ENCODE results near the gene ZNF511.

DNA sequence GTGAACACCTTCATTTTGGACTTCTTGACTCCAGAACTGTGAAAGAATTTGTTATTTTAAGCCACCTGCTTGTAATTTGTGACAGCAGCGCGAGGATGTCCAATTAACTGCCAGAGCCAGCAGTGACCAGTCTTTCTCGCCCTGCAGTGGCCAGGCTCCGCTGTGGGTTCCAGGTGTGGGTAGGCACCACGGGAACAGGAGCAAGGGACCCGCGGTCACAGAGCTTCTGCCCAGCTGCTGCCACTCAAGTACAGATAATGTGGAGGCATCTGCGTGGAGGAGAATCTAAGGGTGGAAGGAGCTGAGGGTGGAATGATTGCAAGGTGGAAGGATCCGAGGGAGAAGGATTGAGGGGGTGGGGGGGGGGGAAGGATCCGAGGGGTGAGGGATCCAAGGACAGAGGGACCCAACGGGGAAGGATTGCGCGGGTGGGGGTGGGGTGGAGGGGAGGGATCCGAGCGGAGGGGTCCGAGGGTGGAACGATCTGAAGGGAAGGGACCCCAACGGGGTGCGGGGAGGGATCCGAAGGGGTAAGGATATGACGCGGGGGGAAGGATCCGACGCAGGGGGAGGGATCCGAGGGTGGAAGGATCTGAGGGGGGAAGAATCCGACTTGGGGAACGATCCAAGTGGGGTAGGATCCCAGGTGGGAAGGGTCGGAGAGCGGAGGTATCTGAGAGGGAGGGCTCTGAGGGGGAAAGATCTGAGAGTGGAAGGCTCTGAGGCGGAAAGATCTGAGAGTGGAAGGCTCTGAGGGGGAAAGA is 24.4 kb downstream of the ZNF511 start:
- TF ChIP-seq, protein P1, sequence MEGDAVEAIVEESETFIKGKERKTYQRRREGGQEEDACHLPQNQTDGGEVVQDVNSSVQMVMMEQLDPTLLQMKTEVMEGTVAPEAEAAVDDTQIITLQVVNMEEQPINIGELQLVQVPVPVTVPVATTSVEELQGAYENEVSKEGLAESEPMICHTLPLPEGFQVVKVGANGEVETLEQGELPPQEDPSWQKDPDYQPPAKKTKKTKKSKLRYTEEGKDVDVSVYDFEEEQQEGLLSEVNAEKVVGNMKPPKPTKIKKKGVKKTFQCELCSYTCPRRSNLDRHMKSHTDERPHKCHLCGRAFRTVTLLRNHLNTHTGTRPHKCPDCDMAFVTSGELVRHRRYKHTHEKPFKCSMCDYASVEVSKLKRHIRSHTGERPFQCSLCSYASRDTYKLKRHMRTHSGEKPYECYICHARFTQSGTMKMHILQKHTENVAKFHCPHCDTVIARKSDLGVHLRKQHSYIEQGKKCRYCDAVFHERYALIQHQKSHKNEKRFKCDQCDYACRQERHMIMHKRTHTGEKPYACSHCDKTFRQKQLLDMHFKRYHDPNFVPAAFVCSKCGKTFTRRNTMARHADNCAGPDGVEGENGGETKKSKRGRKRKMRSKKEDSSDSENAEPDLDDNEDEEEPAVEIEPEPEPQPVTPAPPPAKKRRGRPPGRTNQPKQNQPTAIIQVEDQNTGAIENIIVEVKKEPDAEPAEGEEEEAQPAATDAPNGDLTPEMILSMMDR (IDR thresholded peaks at IDR 0.05) = no peak
- TF ChIP-seq POLR2AphosphoS5 (IDR thresholded peaks at IDR 0.05) (no peak), POLR2A (IDR thresholded peaks at IDR 0.05) (no peak), EP300 (IDR thresholded peaks at IDR 0.05) (no peak)

Measured in upper lobe of left lung (tissue), 4 donors.